DND-41 (cell line): ENCODE results near the gene TNRC6B.

ENCODE experiments used
- EZH2 ChIP-seq: IDR thresholded peaks from 3 replicates; pipeline ENCODE4 v1.6.1; 2012; ENCODE audit warnings: borderline replicate concordance, low read depth, mild to moderate bottlenecking, moderate library complexity, low read length, inconsistent platforms; ENCODE audit not compliant: severe bottlenecking
- TF ChIP-seq, protein P1 (sequence below): IDR thresholded peaks from 2 replicates; pipeline ENCODE4 v1.5.1; 2012; ENCODE audit warnings: borderline replicate concordance, low read length, moderate library complexity, mild to moderate bottlenecking; ENCODE audit not compliant: poor library complexity, severe bottlenecking; ENCODE audit errors: extremely low read depth

DNA sequence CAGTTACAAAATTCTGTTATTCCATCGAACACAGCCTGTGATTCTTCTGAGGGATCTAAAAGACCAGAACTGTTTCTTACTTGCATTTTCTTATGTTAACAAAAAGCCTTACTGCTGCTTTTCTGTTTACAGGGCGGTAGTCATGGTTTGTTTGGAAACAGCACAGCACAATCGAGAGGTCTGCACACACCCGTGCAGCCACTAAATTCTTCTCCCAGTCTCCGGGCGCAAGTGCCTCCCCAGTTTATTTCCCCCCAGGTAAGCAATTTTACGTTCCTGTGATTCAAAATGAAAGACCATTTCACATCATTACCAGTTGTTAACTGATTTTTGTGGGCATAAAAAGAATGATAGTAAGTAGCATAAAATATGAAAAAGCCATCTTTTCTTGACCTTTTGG lies 107.8 kb downstream of the TNRC6B start:
- TF ChIP-seq, protein P1, sequence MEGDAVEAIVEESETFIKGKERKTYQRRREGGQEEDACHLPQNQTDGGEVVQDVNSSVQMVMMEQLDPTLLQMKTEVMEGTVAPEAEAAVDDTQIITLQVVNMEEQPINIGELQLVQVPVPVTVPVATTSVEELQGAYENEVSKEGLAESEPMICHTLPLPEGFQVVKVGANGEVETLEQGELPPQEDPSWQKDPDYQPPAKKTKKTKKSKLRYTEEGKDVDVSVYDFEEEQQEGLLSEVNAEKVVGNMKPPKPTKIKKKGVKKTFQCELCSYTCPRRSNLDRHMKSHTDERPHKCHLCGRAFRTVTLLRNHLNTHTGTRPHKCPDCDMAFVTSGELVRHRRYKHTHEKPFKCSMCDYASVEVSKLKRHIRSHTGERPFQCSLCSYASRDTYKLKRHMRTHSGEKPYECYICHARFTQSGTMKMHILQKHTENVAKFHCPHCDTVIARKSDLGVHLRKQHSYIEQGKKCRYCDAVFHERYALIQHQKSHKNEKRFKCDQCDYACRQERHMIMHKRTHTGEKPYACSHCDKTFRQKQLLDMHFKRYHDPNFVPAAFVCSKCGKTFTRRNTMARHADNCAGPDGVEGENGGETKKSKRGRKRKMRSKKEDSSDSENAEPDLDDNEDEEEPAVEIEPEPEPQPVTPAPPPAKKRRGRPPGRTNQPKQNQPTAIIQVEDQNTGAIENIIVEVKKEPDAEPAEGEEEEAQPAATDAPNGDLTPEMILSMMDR, result no peak
- TF ChIP-seq EZH2, result no peak
